Uterus (tissue), 2 donors: ENCODE data around the gene FUCA2.

Experiments
- POLR2A ChIP-seq, 2 donors: fragments of 450-650 bp; IDR thresholded peaks; one replicate each; pipeline ENCODE4 v1.6.1; 2016; ENCODE audit warnings: antibody characterized with exemption in 2 of 2, mild to moderate bottlenecking in 1 of 2, moderate library complexity in 1 of 2
- TF ChIP-seq, protein P1 (sequence below), 4 experiments: fragments of 200-600 bp in 2 of 4; fragments of 450-650 bp in 2 of 4; sonication (generic) in 2 of 4; IDR thresholded peaks; one replicate each; pipeline ENCODE4 v1.5.1; 2016 to 2019; ENCODE audit warnings: antibody characterized with exemption in 4 of 4, mild to moderate bottlenecking in 2 of 4, moderate library complexity in 1 of 4

DNA sequence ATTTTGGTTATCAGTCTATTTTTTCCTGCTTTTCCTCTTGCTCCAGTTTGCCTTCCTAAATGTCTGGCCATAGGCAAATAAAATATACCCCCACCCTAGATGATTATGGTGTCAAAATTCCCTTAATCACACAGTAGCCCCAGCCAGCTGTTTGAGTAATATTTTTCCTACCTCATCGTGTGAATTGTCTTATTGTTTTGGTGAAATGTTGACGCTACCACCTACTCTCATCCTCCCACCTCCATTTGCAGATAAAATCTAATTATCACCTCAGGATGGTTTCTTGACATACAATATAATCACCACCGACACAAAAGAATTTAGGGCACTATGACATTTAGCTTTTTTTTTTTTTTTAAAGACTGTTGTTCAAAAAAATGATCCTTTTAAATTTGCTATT is 44.1 kb upstream of the FUCA2 start:
- TF ChIP-seq, protein P1, sequence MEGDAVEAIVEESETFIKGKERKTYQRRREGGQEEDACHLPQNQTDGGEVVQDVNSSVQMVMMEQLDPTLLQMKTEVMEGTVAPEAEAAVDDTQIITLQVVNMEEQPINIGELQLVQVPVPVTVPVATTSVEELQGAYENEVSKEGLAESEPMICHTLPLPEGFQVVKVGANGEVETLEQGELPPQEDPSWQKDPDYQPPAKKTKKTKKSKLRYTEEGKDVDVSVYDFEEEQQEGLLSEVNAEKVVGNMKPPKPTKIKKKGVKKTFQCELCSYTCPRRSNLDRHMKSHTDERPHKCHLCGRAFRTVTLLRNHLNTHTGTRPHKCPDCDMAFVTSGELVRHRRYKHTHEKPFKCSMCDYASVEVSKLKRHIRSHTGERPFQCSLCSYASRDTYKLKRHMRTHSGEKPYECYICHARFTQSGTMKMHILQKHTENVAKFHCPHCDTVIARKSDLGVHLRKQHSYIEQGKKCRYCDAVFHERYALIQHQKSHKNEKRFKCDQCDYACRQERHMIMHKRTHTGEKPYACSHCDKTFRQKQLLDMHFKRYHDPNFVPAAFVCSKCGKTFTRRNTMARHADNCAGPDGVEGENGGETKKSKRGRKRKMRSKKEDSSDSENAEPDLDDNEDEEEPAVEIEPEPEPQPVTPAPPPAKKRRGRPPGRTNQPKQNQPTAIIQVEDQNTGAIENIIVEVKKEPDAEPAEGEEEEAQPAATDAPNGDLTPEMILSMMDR (IDR thresholded peaks at IDR 0.05), result no peak
- no peak for TF ChIP-seq POLR2A (IDR thresholded peaks at IDR 0.05)
